ENCODE measurements around the gene SH3TC2. TPM values are rescaled to one million over a fixed set of nuclear protein-coding genes. Genes with fewer than 3 reads are reported as not detected.

SH3TC2 gene
- total and polyA plus RNA-seq, 2 experiments from 2014 or later = 0.78 to 1.3 TPM

DNA sequence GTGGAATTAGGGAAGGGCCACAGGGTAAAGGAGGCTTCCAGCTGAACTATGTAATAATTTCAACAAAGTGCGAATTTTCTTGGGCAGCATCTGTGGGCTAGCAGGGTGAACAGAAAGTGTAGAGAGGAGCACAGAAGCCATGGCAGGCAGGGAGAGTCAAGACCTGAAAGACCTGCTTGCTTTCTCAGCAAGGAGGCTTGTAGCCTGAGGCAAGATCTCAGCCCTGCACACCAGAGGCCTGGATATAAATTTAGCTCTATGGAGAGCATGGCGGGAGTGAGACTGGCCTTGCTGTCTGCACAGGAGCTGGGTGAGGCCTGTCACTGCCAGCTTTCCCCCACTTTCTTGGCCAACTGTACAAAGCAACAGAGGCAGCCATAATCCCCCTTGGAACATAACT, 32.1 kb upstream of the SH3TC2 start:
- DNase-seq (ENCODE audit: low read depth in 1 of 2, low spot score in 1 of 2) = no peak
- Histone ChIP-seq H3K27me3 (no peaks in the 10 kb centered on the region), H3K27ac (no peak overlapping the region), H3K4me3 (no peak overlapping the region), H3K9me3 (ENCODE audit: low read depth) (no peaks in the 10 kb centered on the region), H3K4me1 (ENCODE audit: low read depth) (no peaks in the 10 kb centered on the region), H3K36me3 (no peaks in the 10 kb centered on the region)
- TF ChIP-seq CTCF (IDR thresholded peaks at IDR 0.05; ENCODE audit: low read depth, low read length) = no peak

DNA sequence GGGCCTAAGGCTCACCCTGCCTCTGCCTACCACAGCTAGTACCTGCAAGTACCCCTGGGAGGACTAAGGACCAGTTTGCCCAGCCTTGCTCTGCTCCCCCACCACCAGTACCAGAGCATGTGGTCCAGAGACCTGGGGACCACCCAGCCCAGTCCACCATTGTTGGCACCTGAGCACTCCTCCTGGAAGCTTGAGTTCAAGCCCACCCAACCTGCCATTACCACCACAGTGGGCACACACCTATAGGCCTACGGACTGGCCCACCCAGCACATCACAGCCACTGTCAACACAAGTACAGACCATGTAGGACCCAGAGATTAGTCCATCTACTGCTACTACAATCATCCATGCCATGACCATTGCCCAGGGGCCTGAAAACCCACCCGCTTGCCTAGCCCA, 30.8 kb upstream of the SH3TC2 start:
- DNase-seq (ENCODE audit: low read depth in 1 of 2, low spot score in 1 of 2) = no peak
- Histone ChIP-seq H3K9me3 (ENCODE audit: low read depth) (no peaks in the 10 kb centered on the region), H3K4me3 (no peak overlapping the region), H3K4me1 (ENCODE audit: low read depth) (no peaks in the 10 kb centered on the region), H3K27ac (no peak overlapping the region), H3K36me3 (no peaks in the 10 kb centered on the region), H3K27me3 (no peaks in the 10 kb centered on the region)
- no peak for TF ChIP-seq CTCF (IDR thresholded peaks at IDR 0.05; ENCODE audit: low read depth, low read length)

GRCh38 chr5:149089796-149090195, 26.9 kb upstream of the SH3TC2 start:
- Histone ChIP-seq H3K4me1 (ENCODE audit: low read depth) (no peaks in the 10 kb centered on the region), H3K27me3 (no peaks in the 10 kb centered on the region), H3K36me3 (no peaks in the 10 kb centered on the region), H3K27ac (no peak overlapping the region), H3K9me3 (ENCODE audit: low read depth) (no peaks in the 10 kb centered on the region), H3K4me3 (no peak overlapping the region)
- no peak for DNase-seq (ENCODE audit: low read depth in 1 of 2, low spot score in 1 of 2)
- TF ChIP-seq CTCF (IDR thresholded peaks at IDR 0.05; ENCODE audit: low read depth, low read length) = no peak

- Histone ChIP-seq H3K27ac (no peak overlapping the region), H3K4me3 (no peak overlapping the region), H3K27me3 (no peaks in the 10 kb centered on the region), H3K4me1 (ENCODE audit: low read depth) (no peaks in the 10 kb centered on the region), H3K9me3 (ENCODE audit: low read depth) (no peaks in the 10 kb centered on the region), H3K36me3 (no peaks in the 10 kb centered on the region)
- DNase-seq (ENCODE audit: low read depth in 1 of 2, low spot score in 1 of 2) = no peak
- no peak for TF ChIP-seq CTCF (IDR thresholded peaks at IDR 0.05; ENCODE audit: low read depth, low read length)
Observed at GRCh38 chr5:149088686-149089085, 25.8 kb upstream of the SH3TC2 start.

GRCh38 chr5:149083846-149084245, 21.0 kb upstream of the SH3TC2 start:
- H3K36me3 ChIP-seq = no peaks in the 10 kb centered on the region
- H3K4me3 ChIP-seq = no peak overlapping the region
- TF ChIP-seq CTCF (IDR thresholded peaks at IDR 0.05; ENCODE audit: low read depth, low read length) = no peak
- no peaks in the 10 kb centered on the region for H3K27me3 ChIP-seq
- DNase-seq (ENCODE audit: low read depth in 1 of 2, low spot score in 1 of 2) = no peak
- no peaks in the 10 kb centered on the region for H3K4me1 ChIP-seq (ENCODE audit: low read depth)
- no peaks in the 10 kb centered on the region for H3K9me3 ChIP-seq (ENCODE audit: low read depth)
- H3K27ac ChIP-seq = no peak overlapping the region

- no peak for DNase-seq (ENCODE audit: low read depth in 1 of 2, low spot score in 1 of 2)
- no peak for TF ChIP-seq CTCF (IDR thresholded peaks at IDR 0.05; ENCODE audit: low read depth, low read length)
- Histone ChIP-seq H3K27me3 (no peaks in the 10 kb centered on the region), H3K27ac (no peak overlapping the region), H3K4me3 (no peak overlapping the region), H3K9me3 (ENCODE audit: low read depth) (no peaks in the 10 kb centered on the region), H3K36me3 (no peaks in the 10 kb centered on the region), H3K4me1 (ENCODE audit: low read depth) (no peaks in the 10 kb centered on the region)
Observed at GRCh38 chr5:149082271-149082670, 19.4 kb upstream of the SH3TC2 start.

Data from cardiac muscle cell (in vitro differentiated cells and primary cell).